ENCODE results near the gene LMX1A. TPM values are rescaled to one million over a fixed set of nuclear protein-coding genes. Genes with fewer than 3 reads are reported as not detected.

LMX1A gene
- total RNA-seq, 2 experiments from 2014 or later = not detected

- H3K4me3 Mint-ChIP-seq = no peak overlapping the region
- H3K4me1 Mint-ChIP-seq (ENCODE audit: low read depth) = no peaks in the 10 kb centered on the region
- peaks cover 23% of the 10 kb centered on the region for H3K27me3 Mint-ChIP-seq
- no peak overlapping the region for H3K27ac Mint-ChIP-seq
- ChIA-PET POLR2A (no interaction called here), CTCF (no interaction called here)
- no peaks in the 10 kb centered on the region for H3K9me3 Mint-ChIP-seq
- intact Hi-C loops (cut with micrococcal nuclease) = no loop called here
- TF ChIP-seq CTCF (IDR thresholded peaks at IDR 0.05) = no peak
- ATAC-seq (no peak), DNase-seq (no peak)
- no peaks in the 10 kb centered on the region for H3K36me3 Mint-ChIP-seq (ENCODE audit: low read depth)
Measured at GRCh38 chr1:165313903-165314302, 42.6 kb downstream of the LMX1A start.

- CTCF ChIA-PET = interaction anchor here (1.4 kb wide), 2 partner anchors 55 to 81 kb away, joined by 3 to 4 read pairs; no protein-coding TSS in a partner anchor
- Mint-ChIP-seq H3K27ac (no peak overlapping the region), H3K4me3 (no peak overlapping the region), H3K27me3 (peaks cover 21% of the 10 kb centered on the region), H3K4me1 (ENCODE audit: low read depth) (no peaks in the 10 kb centered on the region), H3K36me3 (ENCODE audit: low read depth) (no peaks in the 10 kb centered on the region), H3K9me3 (no peaks in the 10 kb centered on the region)
- DNase-seq (no peak), ATAC-seq (no peak)
- no peak for TF ChIP-seq CTCF (IDR thresholded peaks at IDR 0.05)
- POLR2A ChIA-PET = no interaction called here
- intact Hi-C loops (cut with micrococcal nuclease) = no loop called here
Measured at GRCh38 chr1:165312591-165312990, 43.9 kb downstream of the LMX1A start.

DNA sequence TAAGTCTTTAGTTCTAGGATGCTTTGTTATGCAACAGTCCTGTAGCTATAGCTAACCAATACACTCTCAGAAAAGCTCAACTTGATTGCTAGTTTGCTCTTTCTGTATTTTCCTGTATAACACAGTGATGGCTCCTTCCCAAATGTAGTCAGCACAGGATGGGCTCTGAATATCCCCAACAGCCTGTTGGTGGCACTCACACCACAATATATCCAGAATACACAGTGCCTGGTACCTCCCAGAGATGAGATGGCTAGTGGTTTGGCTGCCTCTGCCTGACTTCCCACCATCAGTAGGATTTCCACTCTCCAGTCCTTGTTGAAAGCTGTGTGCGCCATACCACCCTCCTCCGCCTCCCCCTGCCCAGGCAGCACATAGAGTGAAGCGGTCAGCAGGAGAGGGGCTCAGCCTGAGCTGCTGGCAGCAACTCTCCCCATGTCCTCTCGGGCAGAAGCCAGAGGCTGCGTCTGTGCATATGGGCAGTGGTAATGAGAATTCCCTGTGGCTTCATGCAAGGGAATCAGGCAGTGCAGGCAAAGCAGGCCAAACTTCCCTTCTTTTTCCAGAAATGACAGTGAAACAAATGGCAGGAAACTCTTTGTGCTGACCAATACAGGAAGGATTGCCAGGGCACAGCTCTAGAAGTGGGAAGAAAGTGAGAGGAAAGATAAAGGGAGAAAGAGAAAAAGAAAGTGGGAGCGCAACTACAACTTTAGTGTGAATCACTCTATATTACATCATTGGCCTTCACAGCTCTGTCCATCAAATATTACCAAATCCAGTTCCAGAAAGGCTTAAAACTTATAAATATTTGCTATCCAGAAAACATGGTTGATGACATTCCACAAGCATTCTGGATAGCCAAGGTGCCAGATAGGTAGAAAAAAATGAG is 49.7 kb downstream of the LMX1A start:
- CTCF ChIA-PET = no interaction called here
- no peak for ATAC-seq
- H3K4me3 Mint-ChIP-seq = no peak overlapping the region
- H3K36me3 Mint-ChIP-seq (ENCODE audit: low read depth) = no peaks in the 10 kb centered on the region
- H3K27ac Mint-ChIP-seq = no peak overlapping the region
- H3K27me3 Mint-ChIP-seq = peaks cover 9% of the 10 kb centered on the region
- DNase-seq = no peak
- POLR2A ChIA-PET = no interaction called here
- H3K9me3 Mint-ChIP-seq = no peaks in the 10 kb centered on the region
- intact Hi-C loops (cut with micrococcal nuclease) = no loop called here
- TF ChIP-seq CTCF (IDR thresholded peaks at IDR 0.05) = no peak
- no peaks in the 10 kb centered on the region for H3K4me1 Mint-ChIP-seq (ENCODE audit: low read depth)

DNA sequence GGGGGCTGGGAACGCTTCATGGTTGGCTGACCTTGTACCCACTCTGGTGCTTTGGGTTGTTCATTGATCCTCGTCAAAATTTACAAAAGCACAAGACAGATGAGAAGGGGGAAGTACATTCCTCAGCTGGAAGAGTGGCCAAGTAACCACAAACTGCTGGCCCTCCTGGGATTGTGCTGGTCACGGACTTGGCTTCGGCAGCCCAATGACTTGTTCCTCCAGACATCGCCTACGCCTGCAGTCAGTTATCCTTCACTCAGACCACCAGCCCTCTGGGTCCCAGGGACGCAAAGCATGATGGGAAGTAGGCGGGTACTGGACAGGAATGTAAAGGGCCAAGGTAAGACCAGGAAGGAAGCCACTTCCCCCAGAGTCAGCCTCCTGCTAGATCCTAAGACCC is 53.1 kb downstream of the LMX1A start:
- POLR2A ChIA-PET = no interaction called here
- Mint-ChIP-seq H3K27me3 (peaks cover 9% of the 10 kb centered on the region), H3K36me3 (ENCODE audit: low read depth) (no peaks in the 10 kb centered on the region), H3K27ac (no peak overlapping the region), H3K4me3 (no peak overlapping the region), H3K9me3 (no peaks in the 10 kb centered on the region), H3K4me1 (ENCODE audit: low read depth) (no peaks in the 10 kb centered on the region)
- intact Hi-C loops (cut with micrococcal nuclease) = no loop called here
- no peak for TF ChIP-seq CTCF (IDR thresholded peaks at IDR 0.05)
- ATAC-seq = no peak
- no peak for DNase-seq
- CTCF ChIA-PET = no interaction called here

DNA sequence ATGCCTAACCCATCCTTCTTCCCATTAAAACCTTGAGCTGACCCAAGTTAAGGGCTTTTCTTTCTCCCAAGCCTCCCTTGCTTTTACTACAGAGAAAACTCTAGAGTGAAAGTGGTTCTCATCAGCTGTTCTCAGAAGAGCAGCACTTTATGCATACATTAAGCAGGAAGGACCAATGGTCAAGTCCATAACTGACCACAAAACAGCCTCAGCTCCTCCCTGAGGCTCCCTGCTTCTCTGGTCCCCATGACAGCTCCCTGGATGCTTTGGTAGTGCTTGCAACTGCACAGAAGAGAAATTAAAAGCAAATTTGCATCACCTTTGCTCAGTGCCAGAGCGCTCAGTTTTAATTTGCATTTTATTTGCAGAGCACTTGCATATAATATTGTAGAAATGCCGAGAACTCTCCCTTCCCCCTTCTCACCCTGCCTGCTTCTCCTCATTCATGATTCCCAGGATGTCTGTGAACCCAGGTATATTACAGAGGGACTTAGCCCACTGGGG is 56.1 kb downstream of the LMX1A start:
- CTCF ChIA-PET = interaction anchor here (1.6 kb wide), 1 partner anchor 157 kb away, joined by 4 read pairs; no protein-coding TSS in a partner anchor
- TF ChIP-seq CTCF (IDR thresholded peaks at IDR 0.05) = no peak

More for the DNA sequence above, 56.1 kb downstream of the LMX1A start:
- POLR2A ChIA-PET = interaction anchor here (0.6 kb wide), 1 partner anchor 995 kb away, joined by 4 read pairs; no protein-coding TSS in a partner anchor
- DNase-seq (no peak), ATAC-seq (no peak)
- Mint-ChIP-seq H3K36me3 (ENCODE audit: low read depth) (no peaks in the 10 kb centered on the region), H3K27ac (no peak overlapping the region), H3K9me3 (no peaks in the 10 kb centered on the region), H3K27me3 (peaks cover 8% of the 10 kb centered on the region), H3K4me1 (ENCODE audit: low read depth) (no peaks in the 10 kb centered on the region), H3K4me3 (no peak overlapping the region)
- intact Hi-C loops (cut with micrococcal nuclease) = no loop called here

Measured in activated CD8-positive, alpha-beta T cell treated with anti-CD3 and anti-CD28 coated beads for 36 hours (primary cell).